ENCODE measurements around the gene PIK3R2. TPM values are rescaled to one million over a fixed set of nuclear protein-coding genes. Genes with fewer than 3 reads are reported as not detected.

The PIK3R2 gene
- total and polyA plus RNA-seq, 2 of the 13 experiments (the other 11 are each of a cell fraction or from before 2014, with no cell fraction given): 18.6 to 25.3 TPM

DNA sequence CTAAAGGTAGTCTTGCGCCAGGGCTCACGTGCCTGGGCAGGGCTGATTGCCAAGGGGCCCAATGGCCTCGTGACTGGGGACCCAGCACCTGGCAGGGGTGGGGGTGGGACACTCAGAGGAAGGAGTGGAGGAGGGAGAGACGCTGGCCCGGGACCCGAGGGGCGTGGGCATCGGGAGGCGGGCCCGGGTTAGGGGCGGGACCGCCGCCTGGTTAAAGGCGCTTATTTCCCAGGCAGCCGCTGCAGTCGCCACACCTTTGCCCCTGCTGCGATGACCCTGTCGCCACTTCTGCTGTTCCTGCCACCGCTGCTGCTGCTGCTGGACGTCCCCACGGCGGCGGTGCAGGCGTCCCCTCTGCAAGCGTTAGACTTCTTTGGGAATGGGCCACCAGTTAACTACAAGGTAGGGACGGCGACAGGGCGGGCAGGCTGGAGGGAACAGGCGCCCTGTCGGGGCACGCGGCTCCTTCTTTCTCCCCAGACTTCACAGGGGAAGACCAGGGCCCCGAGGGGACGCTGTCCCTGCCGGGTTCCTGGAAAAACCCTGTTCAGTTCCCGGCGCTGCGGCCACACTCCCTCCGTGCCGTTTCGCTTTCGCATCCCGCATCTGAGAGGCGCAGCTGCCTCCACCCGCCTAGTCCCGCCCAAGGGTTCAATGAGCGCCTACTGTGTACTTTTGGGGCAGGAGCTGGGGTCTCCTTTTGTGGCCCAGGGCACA, 20.8 kb downstream of the PIK3R2 start, which contains the start of gene IFI30 (continued):
- TF ChIP-seq, protein P1, sequence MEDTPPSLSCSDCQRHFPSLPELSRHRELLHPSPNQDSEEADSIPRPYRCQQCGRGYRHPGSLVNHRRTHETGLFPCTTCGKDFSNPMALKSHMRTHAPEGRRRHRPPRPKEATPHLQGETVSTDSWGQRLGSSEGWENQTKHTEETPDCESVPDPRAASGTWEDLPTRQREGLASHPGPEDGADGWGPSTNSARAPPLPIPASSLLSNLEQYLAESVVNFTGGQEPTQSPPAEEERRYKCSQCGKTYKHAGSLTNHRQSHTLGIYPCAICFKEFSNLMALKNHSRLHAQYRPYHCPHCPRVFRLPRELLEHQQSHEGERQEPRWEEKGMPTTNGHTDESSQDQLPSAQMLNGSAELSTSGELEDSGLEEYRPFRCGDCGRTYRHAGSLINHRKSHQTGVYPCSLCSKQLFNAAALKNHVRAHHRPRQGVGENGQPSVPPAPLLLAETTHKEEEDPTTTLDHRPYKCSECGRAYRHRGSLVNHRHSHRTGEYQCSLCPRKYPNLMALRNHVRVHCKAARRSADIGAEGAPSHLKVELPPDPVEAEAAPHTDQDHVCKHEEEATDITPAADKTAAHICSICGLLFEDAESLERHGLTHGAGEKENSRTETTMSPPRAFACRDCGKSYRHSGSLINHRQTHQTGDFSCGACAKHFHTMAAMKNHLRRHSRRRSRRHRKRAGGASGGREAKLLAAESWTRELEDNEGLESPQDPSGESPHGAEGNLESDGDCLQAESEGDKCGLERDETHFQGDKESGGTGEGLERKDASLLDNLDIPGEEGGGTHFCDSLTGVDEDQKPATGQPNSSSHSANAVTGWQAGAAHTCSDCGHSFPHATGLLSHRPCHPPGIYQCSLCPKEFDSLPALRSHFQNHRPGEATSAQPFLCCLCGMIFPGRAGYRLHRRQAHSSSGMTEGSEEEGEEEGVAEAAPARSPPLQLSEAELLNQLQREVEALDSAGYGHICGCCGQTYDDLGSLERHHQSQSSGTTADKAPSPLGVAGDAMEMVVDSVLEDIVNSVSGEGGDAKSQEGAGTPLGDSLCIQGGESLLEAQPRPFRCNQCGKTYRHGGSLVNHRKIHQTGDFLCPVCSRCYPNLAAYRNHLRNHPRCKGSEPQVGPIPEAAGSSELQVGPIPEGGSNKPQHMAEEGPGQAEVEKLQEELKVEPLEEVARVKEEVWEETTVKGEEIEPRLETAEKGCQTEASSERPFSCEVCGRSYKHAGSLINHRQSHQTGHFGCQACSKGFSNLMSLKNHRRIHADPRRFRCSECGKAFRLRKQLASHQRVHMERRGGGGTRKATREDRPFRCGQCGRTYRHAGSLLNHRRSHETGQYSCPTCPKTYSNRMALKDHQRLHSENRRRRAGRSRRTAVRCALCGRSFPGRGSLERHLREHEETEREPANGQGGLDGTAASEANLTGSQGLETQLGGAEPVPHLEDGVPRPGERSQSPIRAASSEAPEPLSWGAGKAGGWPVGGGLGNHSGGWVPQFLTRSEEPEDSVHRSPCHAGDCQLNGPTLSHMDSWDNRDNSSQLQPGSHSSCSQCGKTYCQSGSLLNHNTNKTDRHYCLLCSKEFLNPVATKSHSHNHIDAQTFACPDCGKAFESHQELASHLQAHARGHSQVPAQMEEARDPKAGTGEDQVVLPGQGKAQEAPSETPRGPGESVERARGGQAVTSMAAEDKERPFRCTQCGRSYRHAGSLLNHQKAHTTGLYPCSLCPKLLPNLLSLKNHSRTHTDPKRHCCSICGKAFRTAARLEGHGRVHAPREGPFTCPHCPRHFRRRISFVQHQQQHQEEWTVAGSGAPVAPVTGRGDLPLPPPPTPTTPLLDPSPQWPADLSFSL (CRISPR knock-in tag; IDR thresholded peaks at IDR 0.05): no peak
- TF ChIP-seq ZNF777 (CRISPR knock-in tag; IDR thresholded peaks at IDR 0.05) (peak; percentile 86), PAX8 (CRISPR knock-in tag; IDR thresholded peaks at IDR 0.05; ENCODE audit: borderline replicate concordance) (no peak), ZNF10 (CRISPR knock-in tag; IDR thresholded peaks at IDR 0.05; ENCODE audit: borderline replicate concordance, low read depth) (no peak), CC2D1A (CRISPR knock-in tag; IDR thresholded peaks at IDR 0.05) (no peak), TBX3 (IDR thresholded peaks at IDR 0.05; ENCODE audit: borderline replicate concordance) (no peak), ZNF326 (CRISPR knock-in tag; IDR thresholded peaks at IDR 0.05; ENCODE audit: borderline replicate concordance) (no peak), ZNF296 (CRISPR knock-in tag; conservative IDR thresholded peaks at IDR 0.05) (no peak), MEF2D (CRISPR knock-in tag; IDR thresholded peaks at IDR 0.05) (no peak), FOXC1 (CRISPR knock-in tag; IDR thresholded peaks at IDR 0.05; ENCODE audit: borderline replicate concordance) (no peak), ZNF879 (CRISPR knock-in tag; IDR thresholded peaks at IDR 0.05) (no peak), IKZF1 (IDR thresholded peaks at IDR 0.05) (no peak)
- TF ChIP-seq, protein P2, sequence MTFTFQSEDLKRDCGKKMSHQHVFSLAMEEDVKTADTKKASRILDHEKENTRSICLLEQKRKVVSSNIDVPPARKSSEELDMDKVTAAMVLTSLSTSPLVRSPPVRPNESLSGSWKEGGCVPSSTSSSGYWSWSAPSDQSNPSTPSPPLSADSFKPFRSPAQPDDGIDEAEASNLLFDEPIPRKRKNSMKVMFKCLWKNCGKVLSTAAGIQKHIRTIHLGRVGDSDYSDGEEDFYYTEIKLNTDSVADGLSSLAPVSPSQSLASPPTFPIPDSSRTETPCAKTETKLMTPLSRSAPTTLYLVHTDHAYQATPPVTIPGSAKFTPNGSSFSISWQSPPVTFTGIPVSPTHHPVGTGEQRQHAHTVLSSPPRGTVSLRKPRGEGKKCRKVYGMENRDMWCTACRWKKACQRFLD (CRISPR knock-in tag; IDR thresholded peaks at IDR 0.05; ENCODE audit: borderline replicate concordance): 0 out of 2 replicates have a peak, but pooled peaks have one; percentile 79
- TF ChIP-seq, protein P3, sequence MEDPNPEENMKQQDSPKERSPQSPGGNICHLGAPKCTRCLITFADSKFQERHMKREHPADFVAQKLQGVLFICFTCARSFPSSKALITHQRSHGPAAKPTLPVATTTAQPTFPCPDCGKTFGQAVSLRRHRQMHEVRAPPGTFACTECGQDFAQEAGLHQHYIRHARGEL (CRISPR knock-in tag; IDR thresholded peaks at IDR 0.05): peak; percentile 63; the same call in 1 of the 2 replicates
- TF ChIP-seq, protein P4, sequence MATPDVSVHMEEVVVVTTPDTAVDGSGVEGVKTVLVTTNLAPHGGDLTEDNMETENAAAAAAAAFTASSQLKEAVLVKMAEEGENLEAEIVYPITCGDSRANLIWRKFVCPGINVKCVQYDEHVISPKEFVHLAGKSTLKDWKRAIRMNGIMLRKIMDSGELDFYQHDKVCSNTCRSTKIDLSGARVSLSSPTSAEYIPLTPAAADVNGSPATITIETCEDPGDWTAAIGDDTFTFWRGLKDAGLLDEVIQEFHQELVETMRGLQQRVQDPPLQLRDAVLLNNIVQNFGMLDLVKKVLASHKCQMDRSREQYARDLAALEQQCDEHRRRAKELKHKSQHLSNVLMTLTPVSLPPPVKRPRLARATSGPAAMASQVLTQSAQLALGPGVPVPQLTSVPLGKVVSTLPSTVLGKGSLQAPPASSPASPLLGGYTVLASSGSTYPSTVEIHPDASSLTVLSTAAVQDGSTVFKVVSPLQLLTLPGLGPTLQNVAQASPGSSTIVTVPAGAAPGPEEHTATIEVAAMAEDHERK (CRISPR knock-in tag; IDR thresholded peaks at IDR 0.05; ENCODE audit: low read depth): no peak
- TF ChIP-seq, protein P5, sequence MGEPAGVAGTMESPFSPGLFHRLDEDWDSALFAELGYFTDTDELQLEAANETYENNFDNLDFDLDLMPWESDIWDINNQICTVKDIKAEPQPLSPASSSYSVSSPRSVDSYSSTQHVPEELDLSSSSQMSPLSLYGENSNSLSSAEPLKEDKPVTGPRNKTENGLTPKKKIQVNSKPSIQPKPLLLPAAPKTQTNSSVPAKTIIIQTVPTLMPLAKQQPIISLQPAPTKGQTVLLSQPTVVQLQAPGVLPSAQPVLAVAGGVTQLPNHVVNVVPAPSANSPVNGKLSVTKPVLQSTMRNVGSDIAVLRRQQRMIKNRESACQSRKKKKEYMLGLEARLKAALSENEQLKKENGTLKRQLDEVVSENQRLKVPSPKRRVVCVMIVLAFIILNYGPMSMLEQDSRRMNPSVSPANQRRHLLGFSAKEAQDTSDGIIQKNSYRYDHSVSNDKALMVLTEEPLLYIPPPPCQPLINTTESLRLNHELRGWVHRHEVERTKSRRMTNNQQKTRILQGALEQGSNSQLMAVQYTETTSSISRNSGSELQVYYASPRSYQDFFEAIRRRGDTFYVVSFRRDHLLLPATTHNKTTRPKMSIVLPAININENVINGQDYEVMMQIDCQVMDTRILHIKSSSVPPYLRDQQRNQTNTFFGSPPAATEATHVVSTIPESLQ (CRISPR knock-in tag; conservative IDR thresholded peaks at IDR 0.05): no peak
- TF ChIP-seq, protein P6, sequence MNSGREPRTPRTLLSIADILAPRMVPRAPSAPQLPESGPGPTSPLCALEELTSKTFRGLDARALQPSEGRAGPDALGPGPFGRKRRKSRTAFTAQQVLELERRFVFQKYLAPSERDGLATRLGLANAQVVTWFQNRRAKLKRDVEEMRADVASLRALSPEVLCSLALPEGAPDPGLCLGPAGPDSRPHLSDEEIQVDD (CRISPR knock-in tag; IDR thresholded peaks at IDR 0.05; ENCODE audit: borderline replicate concordance): no peak
